Suprapubic skin (tissue), 4 donors: ENCODE results near the gene GPM6B. TPM values are rescaled to one million over a fixed set of nuclear protein-coding genes. Genes with fewer than 3 reads are reported as not detected.

ENCODE experiments used
- DNase-seq, 2 donors: peaks; one replicate each; pipeline ENCODE4 v3.0.0-alpha.2; 2019; ENCODE audit warnings: low spot score in 2 of 2
- H3K27ac ChIP-seq: fragments of 200-600 bp; sonication (generic); one replicate; pipeline ENCODE4 v1.5.1; 2019
- H3K27me3 ChIP-seq: fragments of 200-600 bp; sonication (generic); one replicate; pipeline ENCODE4 v1.5.1; 2019
- H3K36me3 ChIP-seq: fragments of 200-600 bp; sonication (generic); one replicate; pipeline ENCODE4 v1.5.1; 2019
- H3K4me1 ChIP-seq: fragments of 200-600 bp; sonication (generic); one replicate; pipeline ENCODE4 v1.5.1; 2019
- H3K4me3 ChIP-seq: fragments of 200-600 bp; sonication (generic); one replicate; pipeline ENCODE4 v1.5.1; 2019; ENCODE audit warnings: mild to moderate bottlenecking
- H3K9me3 ChIP-seq: fragments of 200-600 bp; sonication (generic); one replicate; pipeline ENCODE4 v1.5.1; 2019
- CTCF ChIP-seq, 2 donors: fragments of 200-600 bp in 1 of 2; fragments of 450-650 bp in 1 of 2; sonication (generic) in 1 of 2; IDR thresholded peaks; one replicate each; pipeline ENCODE4 v1.5.1; 2016 to 2019; ENCODE audit warnings: antibody characterized with exemption in 2 of 2, mild to moderate bottlenecking in 1 of 2, moderate library complexity in 1 of 2
- EP300 ChIP-seq: sonication (generic); formaldehyde crosslinking; IDR thresholded peaks from one replicate; pipeline ENCODE4 v1.6.1; 2017; ENCODE audit warnings: antibody characterized with exemption
- POLR2A ChIP-seq, 2 donors: fragments of 450-650 bp; IDR thresholded peaks; one replicate each; pipeline ENCODE4 v1.6.1; 2017; ENCODE audit warnings: antibody characterized with exemption in 2 of 2, mild to moderate bottlenecking in 2 of 2, moderate library complexity in 2 of 2
- POLR2AphosphoS5 ChIP-seq, 3 donors: sonication (generic); formaldehyde crosslinking; IDR thresholded peaks; one replicate each; pipeline ENCODE4 v1.6.1; 2017; ENCODE audit warnings: antibody characterized with exemption in 3 of 3
- WGBS: methylation state at CpG from one replicate; pipeline ENCODE4 v1.1.5; 2018; 5-methylcytosine and 5-hydroxymethylcytosine counted together
- total RNA-seq, 4 donors: library from RNA; depleted of rRNA; stranded (reverse); fragments of >200 nt; gene quantifications; one replicate each; pipeline ENCODE4 v1.1.0, GENCODE V29; 2016

Gene GPM6B
- total RNA-seq, 4 donors from 2014 or later = 6.6 to 21.7 (median 13.8) TPM

GRCh38 chrX:13748486-13748885, 68.4 kb downstream of the GPM6B start:
- 89% methylated on average over 3 of the region's 3 CpGs for WGBS
- TF ChIP-seq POLR2AphosphoS5 (IDR thresholded peaks at IDR 0.05) (no peak), POLR2A (IDR thresholded peaks at IDR 0.05) (no peak), EP300 (no peak), CTCF (IDR thresholded peaks at IDR 0.05) (no peak)
- no peak for DNase-seq
- no peaks in the 10 kb centered on the region for H3K4me1 ChIP-seq
- no peaks in the 10 kb centered on the region for H3K27me3 ChIP-seq
- H3K9me3 ChIP-seq = no peaks in the 10 kb centered on the region
- H3K36me3 ChIP-seq = no peaks in the 10 kb centered on the region
- H3K4me3 ChIP-seq = no peak overlapping the region
- no peak overlapping the region for H3K27ac ChIP-seq

GRCh38 chrX:13747836-13748235, 69.1 kb downstream of the GPM6B start:
- H3K27me3 ChIP-seq = no peaks in the 10 kb centered on the region
- no peaks in the 10 kb centered on the region for H3K36me3 ChIP-seq
- TF ChIP-seq EP300 = no peak
- peak in 1 of 2 donors; percentile 20 for TF ChIP-seq CTCF (IDR thresholded peaks at IDR 0.05)
- no peak for TF ChIP-seq POLR2A (IDR thresholded peaks at IDR 0.05)
- 79% methylated on average over 2 of the region's 2 CpGs for WGBS
- no peak overlapping the region for H3K27ac ChIP-seq
- H3K4me1 ChIP-seq = no peaks in the 10 kb centered on the region
- no peak for DNase-seq
- H3K9me3 ChIP-seq = no peaks in the 10 kb centered on the region
- H3K4me3 ChIP-seq = no peak overlapping the region

- Histone ChIP-seq H3K4me1 (no peaks in the 10 kb centered on the region), H3K4me3 (no peak overlapping the region), H3K36me3 (no peaks in the 10 kb centered on the region), H3K9me3 (no peaks in the 10 kb centered on the region), H3K27ac (no peak overlapping the region), H3K27me3 (no peaks in the 10 kb centered on the region)
- TF ChIP-seq EP300 (no peak), CTCF (IDR thresholded peaks at IDR 0.05) (no peak), POLR2A (IDR thresholded peaks at IDR 0.05) (no peak), POLR2AphosphoS5 (IDR thresholded peaks at IDR 0.05) (no peak)
- DNase-seq = no peak
- WGBS = 91% methylated on average over 13 of the region's 13 CpGs
These were observed 74.3 kb downstream of the GPM6B start for GRCh38 chrX:13742397-13743176.

- TF ChIP-seq EP300 (no peak), CTCF (IDR thresholded peaks at IDR 0.05) (no peak), POLR2A (IDR thresholded peaks at IDR 0.05) (no peak), POLR2AphosphoS5 (IDR thresholded peaks at IDR 0.05) (no peak)
- H3K27me3 ChIP-seq = no peaks in the 10 kb centered on the region
- no peaks in the 10 kb centered on the region for H3K4me1 ChIP-seq
- H3K9me3 ChIP-seq = no peaks in the 10 kb centered on the region
- H3K4me3 ChIP-seq = no peak overlapping the region
- no peak overlapping the region for H3K27ac ChIP-seq
- no peaks in the 10 kb centered on the region for H3K36me3 ChIP-seq
- WGBS = 81% methylated on average over 6 of the region's 6 CpGs
- no peak for DNase-seq
These were observed 75.2 kb downstream of the GPM6B start for GRCh38 chrX:13741695-13742094.

- under 1% methylated on average over 35 of the region's 75 CpGs for WGBS
- peak; percentile 94 to 95 for DNase-seq
- Histone ChIP-seq H3K4me1 (peaks cover 20% of the 10 kb centered on the region), H3K36me3 (no peaks in the 10 kb centered on the region), H3K4me3 (peak within 1 kb of the TSS; percentile 70), H3K27ac (peak within 1 kb of the TSS; percentile 92), H3K27me3 (no peaks in the 10 kb centered on the region), H3K9me3 (no peaks in the 10 kb centered on the region)
- TF ChIP-seq POLR2AphosphoS5 (IDR thresholded peaks at IDR 0.05) (peak in 2 of 3 donors; percentile 28 to 46), EP300 (no peak), POLR2A (IDR thresholded peaks at IDR 0.05) (peak; percentile 49 to 81)
These were observed 82.4 kb downstream of the GPM6B start, which contains the start of the genes OFD1 and TRAPPC2 for GRCh38 chrX:13734278-13735172. TSS of gene OFD1 (plus strand) at chrX:13734748. CDS start at chrX:13735072, 324 bp downstream. TSS of gene TRAPPC2 (minus strand) at chrX:13734620. CDS start at chrX:13719963, 14,657 bp downstream.
